Prostate gland (tissue), 2 donors: ENCODE measurements around the gene RP9. TPM values are rescaled to one million over a fixed set of nuclear protein-coding genes. Genes with fewer than 3 reads are reported as not detected.

ENCODE experiments used
- DNase-seq: peaks from one replicate; pipeline ENCODE4 v3.0.0-alpha.2; 2019; ENCODE audit warnings: low spot score
- H3K27ac ChIP-seq, 2 donors: fragments of 200-600 bp; sonication (generic); 2 replicates each; pipeline ENCODE4 v1.5.1; 2017 to 2019
- H3K27me3 ChIP-seq: fragments of 200-600 bp; sonication (generic); replicated peaks from 2 replicates; pipeline ENCODE4 v1.5.1; 2019; ENCODE audit not compliant: insufficient read depth
- H3K36me3 ChIP-seq, 2 donors: fragments of 200-600 bp; sonication (generic); 1 replicate in 1 of 2; 2 replicates in 1 of 2; pipeline versions ENCODE4 v1.5.1 to v1.8.1; 2017 to 2019
- H3K4me1 ChIP-seq: fragments of 200-600 bp; sonication (generic); replicated peaks from 2 replicates; pipeline ENCODE4 v1.5.1; 2019
- H3K4me3 ChIP-seq, 2 donors: fragments of 200-600 bp; sonication (generic); 2 replicates each; pipeline ENCODE4 v1.5.1; 2017 to 2019
- H3K9me3 ChIP-seq: fragments of 200-600 bp; sonication (generic); 2 replicates; pipeline ENCODE4 v1.5.1; 2017
- POLR2A ChIP-seq: fragments of 450-650 bp; IDR thresholded peaks from one replicate; pipeline ENCODE4 v1.6.1; 2016; ENCODE audit warnings: antibody characterized with exemption, mild to moderate bottlenecking
- POLR2AphosphoS5 ChIP-seq: sonication (generic); formaldehyde crosslinking; IDR thresholded peaks from one replicate; pipeline ENCODE4 v1.6.1; 2017; ENCODE audit warnings: antibody characterized with exemption
- WGBS: methylation state at CpG from one replicate; pipeline ENCODE4 v1.1.5; 2018; 5-methylcytosine and 5-hydroxymethylcytosine counted together
- intact Hi-C: fragments of 100-400 bp; cut with DNase I; formaldehyde crosslinking; loops from one replicate; pipeline ENCODE4 v1.14.2; 2022
- total RNA-seq, 2 donors: library from RNA; depleted of rRNA; stranded (reverse); fragments of >200 nt; gene quantifications; one replicate each; pipeline ENCODE4 v1.1.0, GENCODE V29; 2016
- TF ChIP-seq, protein P1 (sequence below), 4 experiments: fragments of 200-600 bp in 2 of 4; fragments of 450-650 bp in 2 of 4; sonication (generic) in 2 of 4; IDR thresholded peaks; 1 replicate in 3 of 4; 2 replicates in 1 of 4; pipeline ENCODE4 v1.5.1; 2016 to 2019; ENCODE audit warnings: antibody characterized with exemption in 4 of 4, mild to moderate bottlenecking in 2 of 4, moderate library complexity in 2 of 4

RP9 gene
- total RNA-seq, 2 donors from 2014 or later: 7.8 to 18.0 TPM

- Histone ChIP-seq H3K4me1 (no peaks in the 10 kb centered on the region), H3K9me3 (no peaks in the 10 kb centered on the region), H3K4me3 (no peak overlapping the region), H3K36me3 (no peaks in the 10 kb centered on the region), H3K27ac (no peak overlapping the region), H3K27me3 (no peaks in the 10 kb centered on the region)
- intact Hi-C loops: no loop called here
- DNase-seq: no peak
- TF ChIP-seq POLR2AphosphoS5: no peak
- no peak for TF ChIP-seq POLR2A
- TF ChIP-seq, protein P1, sequence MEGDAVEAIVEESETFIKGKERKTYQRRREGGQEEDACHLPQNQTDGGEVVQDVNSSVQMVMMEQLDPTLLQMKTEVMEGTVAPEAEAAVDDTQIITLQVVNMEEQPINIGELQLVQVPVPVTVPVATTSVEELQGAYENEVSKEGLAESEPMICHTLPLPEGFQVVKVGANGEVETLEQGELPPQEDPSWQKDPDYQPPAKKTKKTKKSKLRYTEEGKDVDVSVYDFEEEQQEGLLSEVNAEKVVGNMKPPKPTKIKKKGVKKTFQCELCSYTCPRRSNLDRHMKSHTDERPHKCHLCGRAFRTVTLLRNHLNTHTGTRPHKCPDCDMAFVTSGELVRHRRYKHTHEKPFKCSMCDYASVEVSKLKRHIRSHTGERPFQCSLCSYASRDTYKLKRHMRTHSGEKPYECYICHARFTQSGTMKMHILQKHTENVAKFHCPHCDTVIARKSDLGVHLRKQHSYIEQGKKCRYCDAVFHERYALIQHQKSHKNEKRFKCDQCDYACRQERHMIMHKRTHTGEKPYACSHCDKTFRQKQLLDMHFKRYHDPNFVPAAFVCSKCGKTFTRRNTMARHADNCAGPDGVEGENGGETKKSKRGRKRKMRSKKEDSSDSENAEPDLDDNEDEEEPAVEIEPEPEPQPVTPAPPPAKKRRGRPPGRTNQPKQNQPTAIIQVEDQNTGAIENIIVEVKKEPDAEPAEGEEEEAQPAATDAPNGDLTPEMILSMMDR (IDR thresholded peaks at IDR 0.05): no peak
- WGBS: 82% methylated on average over 4 of the region's 4 CpGs
Observed at GRCh38 chr7:33091111-33091531, 18.1 kb downstream of the RP9 start.

GRCh38 chr7:33089142-33089541 is 20.1 kb downstream of the RP9 start:
- H3K36me3 ChIP-seq: no peaks in the 10 kb centered on the region
- DNase-seq: no peak
- no peaks in the 10 kb centered on the region for H3K4me1 ChIP-seq
- WGBS: 96% methylated on average over 7 of the region's 7 CpGs
- intact Hi-C loops: no loop called here
- no peaks in the 10 kb centered on the region for H3K27me3 ChIP-seq
- H3K27ac ChIP-seq: no peak overlapping the region
- H3K4me3 ChIP-seq: no peak overlapping the region
- H3K9me3 ChIP-seq: no peaks in the 10 kb centered on the region
- TF ChIP-seq, protein P1 (IDR thresholded peaks at IDR 0.05): no peak
- TF ChIP-seq POLR2AphosphoS5 (no peak), POLR2A (no peak)

GRCh38 chr7:33087858-33088257 is 21.3 kb downstream of the RP9 start:
- TF ChIP-seq POLR2AphosphoS5: no peak
- TF ChIP-seq POLR2A: no peak
- TF ChIP-seq, protein P1 (IDR thresholded peaks at IDR 0.05): no peak
- no peaks in the 10 kb centered on the region for H3K9me3 ChIP-seq
- no peaks in the 10 kb centered on the region for H3K27me3 ChIP-seq
- WGBS: 94% methylated on average over 2 of the region's 2 CpGs
- H3K4me3 ChIP-seq: no peak overlapping the region
- intact Hi-C loops: no loop called here
- no peak for DNase-seq
- H3K36me3 ChIP-seq: no peaks in the 10 kb centered on the region
- no peaks in the 10 kb centered on the region for H3K4me1 ChIP-seq
- H3K27ac ChIP-seq: no peak overlapping the region

- no peak overlapping the region for H3K27ac ChIP-seq
- no peak for TF ChIP-seq POLR2AphosphoS5
- TF ChIP-seq, protein P1 (IDR thresholded peaks at IDR 0.05): no peak
- no peak for TF ChIP-seq POLR2A
- intact Hi-C loops: no loop called here
- no peaks in the 10 kb centered on the region for H3K36me3 ChIP-seq
- DNase-seq: no peak
- H3K4me3 ChIP-seq: no peak overlapping the region
- H3K4me1 ChIP-seq: no peaks in the 10 kb centered on the region
- no peaks in the 10 kb centered on the region for H3K9me3 ChIP-seq
- H3K27me3 ChIP-seq: no peaks in the 10 kb centered on the region
- 64% methylated on average over 2 of the region's 2 CpGs for WGBS
Observed at GRCh38 chr7:33087356-33087755, 21.8 kb downstream of the RP9 start.

- DNase-seq: no peak
- WGBS: 86% methylated on average over 9 of the region's 9 CpGs
- Histone ChIP-seq H3K9me3 (no peaks in the 10 kb centered on the region), H3K27ac (no peak overlapping the region), H3K4me1 (no peaks in the 10 kb centered on the region), H3K27me3 (no peaks in the 10 kb centered on the region), H3K4me3 (no peak overlapping the region), H3K36me3 (no peaks in the 10 kb centered on the region)
- TF ChIP-seq, protein P1 (IDR thresholded peaks at IDR 0.05): no peak
- TF ChIP-seq POLR2AphosphoS5 (no peak), POLR2A (no peak)
- intact Hi-C loops: no loop called here
Observed at GRCh38 chr7:33079763-33080690, 29.2 kb downstream of the RP9 start.
